Nephron (organoid): ENCODE data around the gene POLD2.

Experiments used
- H3K27ac Mint-ChIP-seq, 3 experiments: 2 replicates each; pipeline ENCODE4 v1.8.0; 2020; ENCODE audit warnings: mixed read lengths in 3 of 3, mild to moderate bottlenecking in 2 of 3, moderate library complexity in 1 of 3
- H3K27me3 Mint-ChIP-seq: 2 replicates; pipeline ENCODE4 v1.8.0; 2021; ENCODE audit warnings: low read depth, mild to moderate bottlenecking, moderate library complexity, mixed read lengths
- H3K36me3 Mint-ChIP-seq: 2 replicates; pipeline ENCODE4 v1.8.0; 2020; ENCODE audit warnings: low read depth, mixed read lengths
- H3K4me1 Mint-ChIP-seq: 2 replicates; pipeline ENCODE4 v1.8.0; 2020; ENCODE audit warnings: mixed read lengths
- H3K4me3 Mint-ChIP-seq, 3 experiments: 2 replicates each; pipeline ENCODE4 v1.8.0; 2020; ENCODE audit warnings: mild to moderate bottlenecking in 3 of 3, mixed read lengths in 3 of 3, moderate library complexity in 2 of 3
- H3K9me3 Mint-ChIP-seq: 2 replicates; pipeline ENCODE4 v1.8.0; 2020; ENCODE audit warnings: mixed read lengths
- CTCF ChIP-seq, 3 experiments: fragments of 200-600 bp; sonication (generic); IDR thresholded peaks; one replicate each; pipeline ENCODE4 v1.5.0; 2021; ENCODE audit warnings: antibody characterized with exemption in 3 of 3; ENCODE audit not compliant: unreplicated experiment in 3 of 3

Gene POLD2

GRCh38 chr7:44162785-44163395 is 39.5 kb upstream of the POLD2 start:
- Mint-ChIP-seq H3K9me3 (peaks cover 9% of the 10 kb centered on the region), H3K4me3 (no peak overlapping the region), H3K27me3 (peaks cover 9% of the 10 kb centered on the region), H3K27ac (no peak overlapping the region), H3K36me3 (peaks cover 4% of the 10 kb centered on the region), H3K4me1 (no peaks in the 10 kb centered on the region)
- TF ChIP-seq CTCF (IDR thresholded peaks at IDR 0.05; ENCODE audit: unreplicated experiment in 3 of 3) = no peak

GRCh38 chr7:44162179-44162578 is 38.8 kb upstream of the POLD2 start:
- Mint-ChIP-seq H3K4me3 (no peak overlapping the region), H3K27me3 (peaks cover 9% of the 10 kb centered on the region), H3K27ac (no peak overlapping the region), H3K4me1 (no peaks in the 10 kb centered on the region), H3K9me3 (peaks cover 9% of the 10 kb centered on the region), H3K36me3 (peaks cover 4% of the 10 kb centered on the region)
- TF ChIP-seq CTCF (IDR thresholded peaks at IDR 0.05; ENCODE audit: unreplicated experiment in 3 of 3) = no peak

GRCh38 chr7:44161371-44161770 is 38.0 kb upstream of the POLD2 start:
- H3K9me3 Mint-ChIP-seq = peaks cover 9% of the 10 kb centered on the region
- H3K27ac Mint-ChIP-seq = no peak overlapping the region
- peaks cover 4% of the 10 kb centered on the region for H3K36me3 Mint-ChIP-seq
- no peak overlapping the region for H3K4me3 Mint-ChIP-seq
- no peaks in the 10 kb centered on the region for H3K4me1 Mint-ChIP-seq
- H3K27me3 Mint-ChIP-seq = peaks cover 9% of the 10 kb centered on the region
- TF ChIP-seq CTCF (IDR thresholded peaks at IDR 0.05; ENCODE audit: unreplicated experiment in 3 of 3) = no peak

- Mint-ChIP-seq H3K27ac (no peak overlapping the region), H3K36me3 (peaks cover 4% of the 10 kb centered on the region), H3K4me3 (no peak overlapping the region), H3K9me3 (peaks cover 9% of the 10 kb centered on the region), H3K27me3 (peaks cover 3% of the 10 kb centered on the region), H3K4me1 (no peaks in the 10 kb centered on the region)
- TF ChIP-seq CTCF (IDR thresholded peaks at IDR 0.05; ENCODE audit: unreplicated experiment in 3 of 3) = no peak
Measured at GRCh38 chr7:44159824-44160630, 36.7 kb upstream of the POLD2 start.

GRCh38 chr7:44158873-44159631 is 35.7 kb upstream of the POLD2 start:
- TF ChIP-seq CTCF (IDR thresholded peaks at IDR 0.05; ENCODE audit: unreplicated experiment in 3 of 3) = no peak
- Mint-ChIP-seq H3K27me3 (peaks cover 7% of the 10 kb centered on the region), H3K4me1 (no peaks in the 10 kb centered on the region), H3K4me3 (no peak overlapping the region), H3K9me3 (peaks cover 2% of the 10 kb centered on the region), H3K36me3 (no peaks in the 10 kb centered on the region), H3K27ac (no peak overlapping the region)
